Panc1 (cell line): ENCODE data around the gene HOXA10. TPM values are rescaled to one million over a fixed set of nuclear protein-coding genes. Genes with fewer than 3 reads are reported as not detected.

Experiments
- ATAC-seq: fragments of 200-7000 bp; cut with Tn5 transposase; 2 replicates; pipeline ENCODE4 v1.9.1; 2020; ENCODE audit warnings: mild to moderate bottlenecking, moderate library complexity
- BruUV-seq: library from RNA; stranded (reverse); fragments of 400-500 nt; replicated peaks from 2 replicates; lab custom pipeline; 2021; lab: Mats Ljungman, UMichigan
- CTCF ChIA-PET: fragments of 300-600 bp; sonication (Branson Sonifier 250); formaldehyde crosslinking; loops from one replicate; lab custom pipeline; 2022; ENCODE audit warnings: antibody characterized with exemption; lab: Charles Lee
- POLR2A ChIA-PET: fragments of 300-600 bp; sonication (Branson Sonifier 250); formaldehyde crosslinking; loops from one replicate; lab custom pipeline; 2022; ENCODE audit warnings: antibody characterized with exemption; lab: Charles Lee
- DNase-seq: peaks from one replicate; pipeline ENCODE4 v3.0.0-alpha.2; 2010; ENCODE audit warnings: low read depth, low spot score
- H3K27ac ChIP-seq: 2 replicates; pipeline ENCODE4 v1.5.1; 2011; ENCODE audit warnings: mild to moderate bottlenecking, low read length, inconsistent platforms
- H3K27me3 ChIP-seq: fragments of 200-500 bp; sonication (Bioruptor generic); 2 replicates; pipeline ENCODE4 v1.6.0; 2014; ENCODE audit warnings: low read length, inconsistent platforms; ENCODE audit not compliant: control insufficient read depth, insufficient read depth
- H3K36me3 ChIP-seq: fragments of 200-500 bp; sonication (Bioruptor generic); 2 replicates; pipeline ENCODE4 v1.5.1; 2014; ENCODE audit warnings: inconsistent platforms, mild to moderate bottlenecking, low read length, moderate library complexity; ENCODE audit not compliant: control insufficient read depth, insufficient read depth
- H3K4me1 ChIP-seq: 2 replicates; pipeline ENCODE4 v1.5.1; 2011; ENCODE audit warnings: inconsistent platforms, mild to moderate bottlenecking, low read length, moderate library complexity; ENCODE audit not compliant: control insufficient read depth, insufficient read depth
- H3K4me3 ChIP-seq, 2 experiments: 2 replicates each; pipeline ENCODE4 v1.5.1; 2011 to 2012; ENCODE audit warnings: low read depth in 2 of 2, low read length in 2 of 2, mild to moderate bottlenecking in 2 of 2, inconsistent platforms in 1 of 2, moderate library complexity in 1 of 2
- H3K9me3 ChIP-seq: fragments of 200-500 bp; sonication (Bioruptor generic); 2 replicates; pipeline ENCODE4 v1.5.1; 2014; ENCODE audit warnings: low read depth, mild to moderate bottlenecking, inconsistent platforms, low read length, moderate library complexity; ENCODE audit not compliant: control insufficient read depth, insufficient read depth
- POLR2AphosphoS5 ChIP-seq: IDR thresholded peaks from 2 replicates; pipeline ENCODE4 v1.6.1; 2012; ENCODE audit warnings: mild to moderate bottlenecking, low read depth, low read length, moderate library complexity
- SIN3A ChIP-seq: IDR thresholded peaks from 2 replicates; pipeline ENCODE4 v1.6.1; 2012; ENCODE audit warnings: low read depth, mild to moderate bottlenecking, low read length, moderate library complexity, borderline replicate concordance; ENCODE audit not compliant: insufficient read depth
- TCF7L2 ChIP-seq: IDR thresholded peaks from 2 replicates; pipeline ENCODE4 v1.6.1; 2011; ENCODE audit warnings: mild to moderate bottlenecking, low read depth, low read length, inconsistent platforms
- in situ Hi-C: cut with HindIII; loops from 2 replicates; pipeline ENCODE4 v1.10.0; 2016; ENCODE audit warnings: low sequenced_read_pairs, low pct_unique_long_range_greater_than_20kb
- intact Hi-C: fragments of 100-400 bp; cut with micrococcal nuclease; formaldehyde crosslinking; loops from one replicate; pipeline ENCODE4 v1.10.0; 2022; ENCODE audit not compliant: unreplicated experiment
- total RNA-seq: library from RNA; stranded (reverse); gene quantifications from one replicate; pipeline ENCODE4 v1.2.1, GENCODE V29; 2021; ENCODE audit not compliant: unreplicated experiment
- TF ChIP-seq, protein P1 (sequence below): fragments of 450-650 bp; IDR thresholded peaks from 2 replicates; pipeline ENCODE4 v1.5.1; 2017; ENCODE audit warnings: mild to moderate bottlenecking
- TF ChIP-seq, protein P2 (sequence below), 2 experiments: IDR thresholded peaks; 2 replicates each; pipeline ENCODE4 v1.6.1; 2011 to 2012; ENCODE audit warnings: low read depth in 2 of 2, control low read depth in 1 of 2, low read length in 1 of 2, mild to moderate bottlenecking in 1 of 2, moderate library complexity in 1 of 2; ENCODE audit not compliant: insufficient read depth in 1 of 2

The HOXA10 gene
- total RNA-seq, 1 experiment from 2014 or later: 0.41 TPM

DNA sequence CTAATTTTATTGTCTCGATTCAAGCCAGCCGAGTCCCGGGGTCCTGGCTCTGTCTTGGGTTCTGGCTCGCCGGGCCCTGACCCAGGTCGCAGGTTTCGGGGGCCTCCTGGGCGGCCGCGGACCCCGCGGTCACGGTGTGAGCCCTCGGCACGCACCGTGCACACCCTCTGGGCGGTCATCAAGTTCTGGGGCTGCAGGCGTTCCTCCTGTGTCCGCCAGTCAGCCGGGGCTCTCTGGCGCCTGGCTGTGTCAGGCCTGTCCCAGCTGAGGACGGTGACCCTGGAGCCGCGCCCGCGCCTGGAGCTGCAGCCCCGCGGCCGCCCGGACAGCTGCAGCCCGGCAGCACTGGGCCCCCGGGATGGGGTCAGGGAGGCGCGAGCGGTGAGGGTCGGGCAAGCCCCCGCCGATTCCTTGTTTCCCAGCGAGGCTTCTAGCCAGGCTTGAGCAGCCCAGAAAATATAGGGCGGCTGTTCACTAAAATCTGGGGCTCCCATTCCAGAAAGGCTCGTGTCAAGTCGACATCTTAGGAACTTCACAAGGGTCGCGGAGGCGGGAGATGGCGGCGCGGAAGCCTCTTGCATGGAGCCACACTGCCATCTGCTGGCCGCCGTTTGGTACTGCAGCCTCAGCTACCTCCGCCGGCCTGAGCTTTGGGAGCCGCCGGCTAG lies 13.4 kb downstream of the HOXA10 start:
- BruUV-seq: no TSS peak
- no peaks in the 10 kb centered on the region; the same call in 1 of the 2 replicates for H3K36me3 ChIP-seq
- TF ChIP-seq, protein P1, sequence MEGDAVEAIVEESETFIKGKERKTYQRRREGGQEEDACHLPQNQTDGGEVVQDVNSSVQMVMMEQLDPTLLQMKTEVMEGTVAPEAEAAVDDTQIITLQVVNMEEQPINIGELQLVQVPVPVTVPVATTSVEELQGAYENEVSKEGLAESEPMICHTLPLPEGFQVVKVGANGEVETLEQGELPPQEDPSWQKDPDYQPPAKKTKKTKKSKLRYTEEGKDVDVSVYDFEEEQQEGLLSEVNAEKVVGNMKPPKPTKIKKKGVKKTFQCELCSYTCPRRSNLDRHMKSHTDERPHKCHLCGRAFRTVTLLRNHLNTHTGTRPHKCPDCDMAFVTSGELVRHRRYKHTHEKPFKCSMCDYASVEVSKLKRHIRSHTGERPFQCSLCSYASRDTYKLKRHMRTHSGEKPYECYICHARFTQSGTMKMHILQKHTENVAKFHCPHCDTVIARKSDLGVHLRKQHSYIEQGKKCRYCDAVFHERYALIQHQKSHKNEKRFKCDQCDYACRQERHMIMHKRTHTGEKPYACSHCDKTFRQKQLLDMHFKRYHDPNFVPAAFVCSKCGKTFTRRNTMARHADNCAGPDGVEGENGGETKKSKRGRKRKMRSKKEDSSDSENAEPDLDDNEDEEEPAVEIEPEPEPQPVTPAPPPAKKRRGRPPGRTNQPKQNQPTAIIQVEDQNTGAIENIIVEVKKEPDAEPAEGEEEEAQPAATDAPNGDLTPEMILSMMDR: peak; percentile 100
- no peak for TF ChIP-seq POLR2AphosphoS5
- peak; percentile 45; the same call in 1 of the 2 replicates for TF ChIP-seq SIN3A
- peak overlapping the region; percentile 71 to 80 for H3K4me3 ChIP-seq
- H3K27ac ChIP-seq: peak overlapping the region; percentile 81
- H3K27me3 ChIP-seq: no peaks in the 10 kb centered on the region
- DNase-seq: no peak
- ChIA-PET CTCF (interaction anchor here (0.5 to 2.5 kb wide), 12 partner anchors 11 to 1268 kb away, joined by 3 to 24 read pairs (median 5); no protein-coding TSS in a partner anchor), POLR2A (interaction anchor here (0.6 kb wide), 1 partner anchor 61 kb away, joined by 4 read pairs; no protein-coding TSS in a partner anchor)
- no peaks in the 10 kb centered on the region for H3K9me3 ChIP-seq
- intact Hi-C loops: loop anchor here (2.0 to 5.0 kb wide), 2 partner anchors 478 to 783 kb away; no protein-coding TSS in a partner anchor
- in situ Hi-C loops: no loop called here
- H3K4me1 ChIP-seq: no peaks in the 10 kb centered on the region
- peak; percentile 87 for ATAC-seq

DNA sequence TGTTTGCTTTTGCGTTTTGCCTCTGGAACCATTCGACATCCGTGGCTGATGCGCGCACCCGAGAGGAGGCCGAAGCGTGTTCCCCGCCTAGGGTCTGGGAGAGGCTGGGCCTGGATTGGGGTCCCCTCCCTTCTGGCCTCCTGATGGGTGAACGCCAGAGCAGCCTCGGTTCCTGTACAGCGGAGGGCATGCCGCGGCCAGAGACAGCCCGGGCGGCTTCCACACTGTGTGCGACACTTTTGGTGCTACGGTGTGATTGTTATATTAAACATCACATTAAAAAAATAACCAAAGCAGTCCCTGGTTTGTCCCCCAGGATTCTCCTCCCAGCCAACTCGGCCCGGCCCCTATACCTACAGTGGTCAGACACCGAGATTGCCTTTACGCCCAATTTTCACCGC lies 14.0 kb downstream of the HOXA10 start:
- intact Hi-C loops: loop anchor here (2.0 to 5.0 kb wide), 2 partner anchors 477 to 783 kb away; no protein-coding TSS in a partner anchor
- POLR2A ChIA-PET: interaction anchor here (0.6 kb wide), 1 partner anchor 168 kb away, joined by 5 read pairs; no protein-coding TSS in a partner anchor
- CTCF ChIA-PET: interaction anchor here (0.5 to 2.5 kb wide), 6 partner anchors 10 to 837 kb away, joined by 3 to 24 read pairs (median 4); no protein-coding TSS in a partner anchor
- no peaks in the 10 kb centered on the region; the same call in 1 of the 2 replicates for H3K36me3 ChIP-seq
- no peak for TF ChIP-seq SIN3A
- TF ChIP-seq, protein P2, sequence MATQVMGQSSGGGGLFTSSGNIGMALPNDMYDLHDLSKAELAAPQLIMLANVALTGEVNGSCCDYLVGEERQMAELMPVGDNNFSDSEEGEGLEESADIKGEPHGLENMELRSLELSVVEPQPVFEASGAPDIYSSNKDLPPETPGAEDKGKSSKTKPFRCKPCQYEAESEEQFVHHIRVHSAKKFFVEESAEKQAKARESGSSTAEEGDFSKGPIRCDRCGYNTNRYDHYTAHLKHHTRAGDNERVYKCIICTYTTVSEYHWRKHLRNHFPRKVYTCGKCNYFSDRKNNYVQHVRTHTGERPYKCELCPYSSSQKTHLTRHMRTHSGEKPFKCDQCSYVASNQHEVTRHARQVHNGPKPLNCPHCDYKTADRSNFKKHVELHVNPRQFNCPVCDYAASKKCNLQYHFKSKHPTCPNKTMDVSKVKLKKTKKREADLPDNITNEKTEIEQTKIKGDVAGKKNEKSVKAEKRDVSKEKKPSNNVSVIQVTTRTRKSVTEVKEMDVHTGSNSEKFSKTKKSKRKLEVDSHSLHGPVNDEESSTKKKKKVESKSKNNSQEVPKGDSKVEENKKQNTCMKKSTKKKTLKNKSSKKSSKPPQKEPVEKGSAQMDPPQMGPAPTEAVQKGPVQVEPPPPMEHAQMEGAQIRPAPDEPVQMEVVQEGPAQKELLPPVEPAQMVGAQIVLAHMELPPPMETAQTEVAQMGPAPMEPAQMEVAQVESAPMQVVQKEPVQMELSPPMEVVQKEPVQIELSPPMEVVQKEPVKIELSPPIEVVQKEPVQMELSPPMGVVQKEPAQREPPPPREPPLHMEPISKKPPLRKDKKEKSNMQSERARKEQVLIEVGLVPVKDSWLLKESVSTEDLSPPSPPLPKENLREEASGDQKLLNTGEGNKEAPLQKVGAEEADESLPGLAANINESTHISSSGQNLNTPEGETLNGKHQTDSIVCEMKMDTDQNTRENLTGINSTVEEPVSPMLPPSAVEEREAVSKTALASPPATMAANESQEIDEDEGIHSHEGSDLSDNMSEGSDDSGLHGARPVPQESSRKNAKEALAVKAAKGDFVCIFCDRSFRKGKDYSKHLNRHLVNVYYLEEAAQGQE (IDR thresholded peaks at IDR 0.05; ENCODE audit: insufficient read depth in 1 of 2, low read depth in 2 of 2, low read length in 1 of 2): no peak
- TF ChIP-seq POLR2AphosphoS5: no peak
- no peak for TF ChIP-seq TCF7L2
- TF ChIP-seq, protein P1: no peak
- H3K9me3 ChIP-seq: no peaks in the 10 kb centered on the region
- no peaks in the 10 kb centered on the region for H3K27me3 ChIP-seq
- ATAC-seq (peak; percentile 2), DNase-seq (no peak)
- no TSS peak for BruUV-seq
- H3K4me3 ChIP-seq: peak overlapping the region; percentile 71 to 80
- H3K27ac ChIP-seq: peak overlapping the region; percentile 81
- in situ Hi-C loops: no loop called here
- H3K4me1 ChIP-seq: no peaks in the 10 kb centered on the region
